ENCODE results near the gene MSI2.

GRCh38 chr17:57405491-57406072, 149.3 kb downstream of the MSI2 start:
- TF ChIP-seq POLR2A (IDR thresholded peaks at IDR 0.05) (no peak), CTCF (IDR thresholded peaks at IDR 0.05) (no peak)
